K562 (cell line): ENCODE measurements around the gene CACTIN. TPM values are rescaled to one million over a fixed set of nuclear protein-coding genes. Genes with fewer than 3 reads are reported as not detected.

ENCODE experiments used
- ATAC-seq: fragments of 200-7000 bp; cut with Tn5 transposase; 3 replicates; pipeline ENCODE4 v1.9.1; 2020; ENCODE audit warnings: moderate library complexity
- BruUV-seq: library from RNA; stranded (reverse); fragments of 400-500 nt; replicated peaks from 2 replicates; lab custom pipeline; 2021; lab: Mats Ljungman, UMichigan
- CTCF ChIA-PET: fragments of 300-600 bp; formaldehyde crosslinking; extraction: SDS; loops from one replicate; lab custom pipeline; 2021; ENCODE audit warnings: low intra/inter-chr PET ratio; lab: Yijun Ruan, JAX
- POLR2A ChIA-PET: fragments of 300-600, 350-650 bp; sonication (Branson Sonifier 250); formaldehyde crosslinking; extraction: SDS; loops from one replicate; lab custom pipeline; 2021; ENCODE audit warnings: antibody characterized with exemption, inconsistent platforms; lab: Yijun Ruan, JAX
- DNase-seq, 4 experiments: peaks; one replicate each; pipeline versions ENCODE4 v3.0.0 to v3.0.0-alpha.2; 2011 to 2018; ENCODE audit warnings: low spot score in 3 of 4, mixed read lengths in 3 of 4; ENCODE audit errors: extremely low read depth in 1 of 4
- FAIRE-seq: peaks from 2 replicates; lab custom pipeline; 2011; peaks lifted over from hg19 to GRCh38; lab: Jason Lieb, UNC
- H2AFZ ChIP-seq: 2 replicates; pipeline ENCODE4 v1.6.0; 2011; ENCODE audit warnings: low read depth, low read length, control low read depth, inconsistent platforms
- H3K27ac ChIP-seq: fragments of 200-600 bp; 3 replicates; pipeline ENCODE4 v1.8.0; 2011; ENCODE audit warnings: low read depth, mild to moderate bottlenecking, control low read depth, inconsistent platforms, low read length, moderate library complexity, mixed read lengths; ENCODE audit errors: extremely low read depth
- H3K27me3 ChIP-seq, 2 experiments: fragments of 300-600 bp in 1 of 2; 2 replicates in 1 of 2; 3 replicates in 1 of 2; pipeline versions ENCODE4 v1.6.0 to v1.8.0; 2011; ENCODE audit warnings: inconsistent platforms in 2 of 2, low read length in 2 of 2, mild to moderate bottlenecking in 1 of 2, mixed read lengths in 1 of 2, moderate library complexity in 1 of 2; ENCODE audit not compliant: control insufficient read depth in 2 of 2, insufficient read depth in 2 of 2
- H3K36me3 ChIP-seq: fragments of 300-600 bp; 3 replicates; pipeline ENCODE4 v1.8.0; 2011; ENCODE audit warnings: mild to moderate bottlenecking, low read length, inconsistent platforms; ENCODE audit not compliant: control insufficient read depth, insufficient read depth
- H3K4me1 ChIP-seq, 2 experiments: fragments of 200-600 bp in 1 of 2; replicated peaks in 1 of 2; 2 replicates in 1 of 2; 3 replicates in 1 of 2; pipeline versions ENCODE4 v1.5.1 to v1.8.0; 2011; ENCODE audit warnings: inconsistent platforms in 2 of 2, low read length in 2 of 2, mild to moderate bottlenecking in 1 of 2, mixed read lengths in 1 of 2, moderate library complexity in 1 of 2; ENCODE audit not compliant: control insufficient read depth in 2 of 2, insufficient read depth in 2 of 2
- H3K4me2 ChIP-seq: 2 replicates; pipeline ENCODE4 v1.6.1; 2011; ENCODE audit warnings: low read length, control low read depth, inconsistent platforms, mixed read lengths; ENCODE audit not compliant: insufficient read depth
- H3K4me3 ChIP-seq: fragments of 200-600 bp; sonication (generic), shearing (Covaris generic); 2 replicates; pipeline ENCODE4 v1.5.1; 2016; ENCODE audit warnings: control low read depth, inconsistent platforms
- H3K79me2 ChIP-seq: fragments of 200-600 bp; 3 replicates; pipeline ENCODE4 v1.8.0; 2011; ENCODE audit warnings: low read length, inconsistent platforms; ENCODE audit not compliant: control insufficient read depth, insufficient read depth
- H3K9ac ChIP-seq, 2 experiments: 2 replicates each; pipeline versions ENCODE4 v1.6.0 to v1.6.1; 2011; ENCODE audit warnings: low read depth in 2 of 2, low read length in 2 of 2, control low read depth in 1 of 2, inconsistent platforms in 1 of 2, mild to moderate bottlenecking in 1 of 2, mixed read lengths in 1 of 2; ENCODE audit not compliant: insufficient read depth in 1 of 2
- H3K9me1 ChIP-seq: one replicate; pipeline ENCODE4 v1.6.0; 2011; ENCODE audit warnings: inconsistent platforms, mild to moderate bottlenecking, low read length, moderate library complexity; ENCODE audit not compliant: control insufficient read depth, insufficient read depth
- H3K9me3 ChIP-seq: replicated peaks from 2 replicates; pipeline ENCODE4 v1.5.1; 2011; ENCODE audit warnings: low read depth, low read length, inconsistent platforms; ENCODE audit not compliant: control insufficient read depth, insufficient read depth
- H4K20me1 ChIP-seq: replicated peaks from 2 replicates; pipeline ENCODE4 v1.6.1; 2011; ENCODE audit warnings: low read length, inconsistent platforms, mixed read lengths; ENCODE audit not compliant: control insufficient read depth, insufficient read depth
- BACH1 ChIP-seq: fragments of 200-800 bp; sonication (Bioruptor generic); IDR thresholded peaks from 2 replicates; pipeline ENCODE4 v1.6.1; 2016; ENCODE audit warnings: missing genetic modification characterization, missing compliant biosample characterization
- CBFB ChIP-seq: sonication (generic); formaldehyde crosslinking; IDR thresholded peaks from 2 replicates; pipeline ENCODE4 v1.4.0; 2020; ENCODE audit warnings: mild to moderate bottlenecking, missing genetic modification reagents
- HCFC1 ChIP-seq: IDR thresholded peaks from 2 replicates; pipeline ENCODE4 v1.6.1; 2012; ENCODE audit warnings: low read depth, low read length, improper control_type of control experiment
- HNRNPL ChIP-seq: fragments of 200-400 bp; formaldehyde crosslinking; IDR thresholded peaks from 2 replicates; pipeline ENCODE4 v1.6.1; 2017; ENCODE audit warnings: low read depth, mild to moderate bottlenecking, low read length
- IRF2 ChIP-seq: sonication (generic); formaldehyde crosslinking; IDR thresholded peaks from 2 replicates; pipeline ENCODE4 v1.8.1; 2022; ENCODE audit warnings: mild to moderate bottlenecking, missing genetic modification reagents
- LEF1 ChIP-seq: fragments of 450-650 bp; IDR thresholded peaks from 2 replicates; pipeline ENCODE4 v1.6.1; 2016; ENCODE audit warnings: mild to moderate bottlenecking
- POLR2AphosphoS5 ChIP-seq: IDR thresholded peaks from 2 replicates; pipeline ENCODE4 v1.6.1; 2011; ENCODE audit warnings: mild to moderate bottlenecking, low read depth, low read length, moderate library complexity; ENCODE audit not compliant: control insufficient read depth, insufficient read depth
- TFAM ChIP-seq: fragments of 250-450 bp; sonication (Bioruptor Pico); conservative IDR thresholded peaks from 2 replicates; pipeline ENCODE4 v1.5.0; 2021; ENCODE audit warnings: mild to moderate bottlenecking, moderate library complexity
- ZNF134 ChIP-seq: fragments of 250-450 bp; sonication (Bioruptor Pico); conservative IDR thresholded peaks from 2 replicates; pipeline ENCODE4 v1.4.0; 2020
- ZNF655 ChIP-seq: fragments of 250-450 bp; sonication (Bioruptor Pico); IDR thresholded peaks from 2 replicates; pipeline ENCODE4 v1.5.0; 2021
- ZZZ3 ChIP-seq: fragments of 450-650 bp; IDR thresholded peaks from 2 replicates; pipeline ENCODE4 v1.6.1; 2016; ENCODE audit warnings: antibody characterized with exemption, mild to moderate bottlenecking, moderate library complexity
- WGBS: fragments of 100-300 bp; shearing (Covaris generic); methylation state at CpG from one replicate; pipeline ENCODE4 v1.1.6; 2016; ENCODE audit warnings: low coverage, mixed read lengths; ENCODE audit not compliant: insufficient coverage; ENCODE audit errors: missing lambda C conversion rate; 5-methylcytosine and 5-hydroxymethylcytosine counted together
- in situ Hi-C: fragments of 300-500 bp; cut with MboI; formaldehyde crosslinking; loops from 4 replicates; pipeline ENCODE4 v1.15.0; 2018; ENCODE audit warnings: inconsistent platforms, mixed read lengths
- intact Hi-C: fragments of 100-400 bp; cut with micrococcal nuclease; formaldehyde crosslinking; loops from 2 replicates; pipeline ENCODE4 v1.14.2; 2022
- polyA plus RNA-seq, 8 experiments: library from polyadenylated mRNA; depleted of rRNA in 4 of 8; stranded (reverse) in 5 of 8; unstranded in 3 of 8; fragments of >200 nt; fragmentation: Nextera tagmentation in 2 of 8; fragmentation: Illumina TruSeq in 1 of 8; extraction: Ambion mirVana in 2 of 8; extraction: Trizol in 1 of 8; gene quantifications; 2 replicates each; pipeline versions ENCODE4 v1.2.1 to v1.2.3, GENCODE V29; 2011 to 2014; ENCODE audit warnings: inconsistent platforms in 1 of 8, missing spikeins in 1 of 8
- total RNA-seq, 7 experiments: library from RNA; depleted of rRNA in 6 of 7; stranded (reverse); fragments of >200 nt in 6 of 7; fragmentation: Illumina TruSeq in 2 of 7; extraction: Trizol in 2 of 7; gene quantifications; 2 replicates each; pipeline versions ENCODE4 v1.2.1 to v1.2.3, GENCODE V29; 2011 to 2021; ENCODE audit warnings: low replicate concordance in 1 of 7

Gene CACTIN
- total and polyA plus RNA-seq, 9 of the 15 experiments (the other 6 are each of a cell fraction or from before 2014, with no cell fraction given): 0.15 to 49.2 (median 15.0) TPM

- H3K9me3 ChIP-seq: no peaks in the 10 kb centered on the region
- H3K9ac ChIP-seq: no peak overlapping the region
- no peak for TF ChIP-seq LEF1
- no peak for TF ChIP-seq HNRNPL
- TF ChIP-seq HCFC1: no peak
- TF ChIP-seq ZNF655 (CRISPR knock-in tag): no peak
- TF ChIP-seq CBFB: no peak
- TF ChIP-seq BACH1 (tag): no peak
- no peak for TF ChIP-seq TFAM (CRISPR knock-in tag)
- no peak for TF ChIP-seq IRF2 (CRISPR knock-in tag)
- TF ChIP-seq ZNF134 (CRISPR knock-in tag): no peak
- TF ChIP-seq ZZZ3: no peak
- TF ChIP-seq POLR2AphosphoS5: no peak
- TF ChIP-seq, all 486 proteins: peak for 0
- Histone ChIP-seq H3K27me3 (no peaks in the 10 kb centered on the region), H3K27ac (no peak overlapping the region), H3K36me3 (peaks cover 9% of the 10 kb centered on the region; the same call in 1 of the 3 replicates), H3K79me2 (peaks cover 35% of the 10 kb centered on the region), H4K20me1 (no peaks in the 10 kb centered on the region), H2AFZ (no peak overlapping the region), H3K4me2 (no peak overlapping the region), H3K4me1 (peaks cover 28 to 57% of the 10 kb centered on the region in 2 experiments), H3K4me3 (no peak overlapping the region), H3K9me1 (no peaks in the 10 kb centered on the region)
- intact Hi-C loops: no loop called here
- FAIRE-seq (no peak), ATAC-seq (no peak), DNase-seq (no peak)
- 81% methylated on average over 12 of the region's 13 CpGs for WGBS
- BruUV-seq: no TSS peak
- POLR2A ChIA-PET: interaction anchor here (0.6 to 2.0 kb wide), 2 partner anchors 22 to 1380 kb away, joined by 3 to 8 read pairs; no protein-coding TSS in a partner anchor
- CTCF ChIA-PET: no interaction called here
- in situ Hi-C loops: no loop called here
Measured at GRCh38 chr19:3674784-3675543, 48.4 kb upstream of the CACTIN start.
